Fibroblast of gingiva (primary cell): ENCODE results near the gene TMC1.
A peak's percentile ranks its signal among the peaks of the same experiment; 100 is the strongest.
"Not testable (repeated sequence)": the region's sequence is repeated elsewhere in the genome, so short reads cannot be mapped to it uniquely, and the experiment has no call there.

Experiments used
- DNase-seq: peaks from one replicate; pipeline ENCODE4 v3.0.0-alpha.2; 2011; ENCODE audit warnings: low read depth

Gene TMC1

GRCh38 chr9:72769546-72769945 lies 248.1 kb downstream of the TMC1 start:
- DNase-seq, result no peak

- no peak for DNase-seq
Observed at GRCh38 chr9:72772661-72773060, 251.3 kb downstream of the TMC1 start.

GRCh38 chr9:72773570-72773969 lies 252.2 kb downstream of the TMC1 start:
- peak; percentile 14 for DNase-seq

- no peak for DNase-seq
Observed at GRCh38 chr9:72775570-72775969, 254.2 kb downstream of the TMC1 start.

- DNase-seq, result no peak
Observed at GRCh38 chr9:72779614-72780013, 258.2 kb downstream of the TMC1 start.

GRCh38 chr9:72786948-72787347 lies 265.5 kb downstream of the TMC1 start:
- DNase-seq, result no peak

- peak; percentile 21 for DNase-seq
Observed at GRCh38 chr9:72788966-72789735, 267.7 kb downstream of the TMC1 start.

GRCh38 chr9:72789885-72790284 lies 268.5 kb downstream of the TMC1 start:
- no peak for DNase-seq

GRCh38 chr9:72790989-72791388 lies 269.6 kb downstream of the TMC1 start:
- peak; percentile 9 for DNase-seq

GRCh38 chr9:72791436-72791835 lies 270.0 kb downstream of the TMC1 start:
- DNase-seq, result no peak

GRCh38 chr9:72794946-72795345 lies 273.5 kb downstream of the TMC1 start:
- DNase-seq, result no peak

- DNase-seq, result no peak
Observed at GRCh38 chr9:72800328-72800994, 279.1 kb downstream of the TMC1 start.

GRCh38 chr9:72805238-72805637 lies 283.8 kb downstream of the TMC1 start:
- DNase-seq, result no peak

GRCh38 chr9:72806313-72806809 lies 285.0 kb downstream of the TMC1 start:
- DNase-seq, result not testable (repeated sequence)

- DNase-seq, result no peak
Observed at GRCh38 chr9:72807765-72808445, 286.5 kb downstream of the TMC1 start.

GRCh38 chr9:72808446-72808768 lies 287.0 kb downstream of the TMC1 start:
- DNase-seq, result no peak

GRCh38 chr9:72809586-72809985 lies 288.2 kb downstream of the TMC1 start:
- DNase-seq, result peak; percentile 65

GRCh38 chr9:72812559-72813111 lies 291.2 kb downstream of the TMC1 start:
- DNase-seq, result peak; percentile 36

GRCh38 chr9:72813544-72813943 lies 292.1 kb downstream of the TMC1 start:
- DNase-seq, result no peak

GRCh38 chr9:72814083-72814597 lies 292.7 kb downstream of the TMC1 start:
- no peak for DNase-seq

GRCh38 chr9:72816666-72817065 lies 295.3 kb downstream of the TMC1 start:
- no peak for DNase-seq

GRCh38 chr9:72817413-72817812 lies 296.0 kb downstream of the TMC1 start:
- no peak for DNase-seq
